ENCODE results near the gene LAMA5. TPM values are rescaled to one million over a fixed set of nuclear protein-coding genes. Genes with fewer than 3 reads are reported as not detected.

The LAMA5 gene
- total RNA-seq, 1 donor from 2014 or later, result 232 TPM

DNA sequence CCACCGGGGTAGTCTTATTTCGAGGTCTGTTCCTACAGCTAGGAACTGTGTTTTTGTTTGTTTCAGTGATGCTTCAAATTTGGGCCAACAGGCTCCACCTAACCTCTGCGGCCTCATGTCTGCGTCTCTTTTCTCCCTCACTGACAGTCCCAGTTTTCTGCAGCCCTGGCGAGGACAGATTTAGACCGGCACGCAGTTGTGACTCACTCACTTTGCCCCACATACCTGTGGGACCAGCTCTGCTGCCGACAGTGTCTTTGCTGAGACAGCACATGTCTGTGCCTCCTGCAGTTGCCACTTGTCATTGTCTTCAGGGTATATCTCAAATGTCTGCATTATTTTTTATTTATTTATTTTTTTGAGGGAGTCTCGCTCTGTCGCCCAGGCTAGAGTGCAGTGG is 99.6 kb downstream of the LAMA5 start:
- DNase-seq (ENCODE audit: low spot score) (no peak), ATAC-seq (no peak)
- intact Hi-C loops (cut with DNase I), result no loop called here

DNA sequence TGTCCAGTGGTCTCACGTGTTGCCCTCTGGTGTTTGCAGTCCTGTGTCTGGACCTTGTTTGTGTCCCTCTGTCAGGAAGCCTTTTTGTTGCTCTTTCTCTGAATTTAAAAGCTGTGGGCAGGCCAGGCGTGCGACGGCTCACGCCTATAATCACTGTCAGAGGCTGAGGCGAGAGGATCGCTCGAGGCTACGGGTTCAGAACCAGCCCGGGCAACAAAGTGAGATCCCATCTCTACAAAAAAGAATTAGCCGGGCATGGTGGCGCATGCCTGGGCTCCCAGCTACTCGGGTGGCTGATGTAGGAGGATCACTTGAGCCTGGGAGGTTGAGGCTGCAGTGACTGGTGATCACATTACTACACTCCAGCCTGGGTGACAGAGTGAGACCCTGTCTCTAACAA is 100.3 kb downstream of the LAMA5 start:
- intact Hi-C loops (cut with DNase I), result no loop called here
- no peak for ATAC-seq
- no peak for DNase-seq (ENCODE audit: low spot score)

DNA sequence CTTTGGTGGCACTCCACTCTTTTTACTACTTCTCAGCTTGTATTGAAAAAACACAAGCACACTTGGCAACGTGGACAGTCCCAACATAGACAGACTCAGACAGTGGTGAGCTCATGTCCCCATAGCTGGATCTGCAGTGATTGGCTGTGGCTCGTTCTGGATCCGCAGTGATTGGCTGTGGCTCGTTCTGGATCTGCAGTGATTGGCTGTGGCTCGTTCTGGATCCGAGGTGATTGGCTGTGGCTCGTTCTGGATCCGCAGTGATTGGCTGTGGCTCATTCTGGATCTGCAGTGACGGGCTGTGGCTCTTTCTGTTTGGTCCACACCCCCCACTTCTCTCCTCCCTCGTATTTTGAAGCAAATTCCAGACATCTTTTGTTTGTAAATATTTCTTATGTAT is 100.8 kb downstream of the LAMA5 start:
- no peak for ATAC-seq
- intact Hi-C loops (cut with DNase I), result no loop called here

GRCh38 chr20:62265365-62265764 is 101.7 kb downstream of the LAMA5 start:
- no peak for ATAC-seq
- intact Hi-C loops (cut with DNase I), result no loop called here
- DNase-seq (ENCODE audit: low spot score), result no peak

More for the DNA sequence above, 100.8 kb downstream of the LAMA5 start:
- no peak for DNase-seq (ENCODE audit: low spot score)

- DNase-seq (ENCODE audit: low spot score) (no peak), ATAC-seq (no peak)
- intact Hi-C loops (cut with DNase I), result no loop called here
These were observed 103.7 kb downstream of the LAMA5 start for GRCh38 chr20:62263396-62263795.

DNA sequence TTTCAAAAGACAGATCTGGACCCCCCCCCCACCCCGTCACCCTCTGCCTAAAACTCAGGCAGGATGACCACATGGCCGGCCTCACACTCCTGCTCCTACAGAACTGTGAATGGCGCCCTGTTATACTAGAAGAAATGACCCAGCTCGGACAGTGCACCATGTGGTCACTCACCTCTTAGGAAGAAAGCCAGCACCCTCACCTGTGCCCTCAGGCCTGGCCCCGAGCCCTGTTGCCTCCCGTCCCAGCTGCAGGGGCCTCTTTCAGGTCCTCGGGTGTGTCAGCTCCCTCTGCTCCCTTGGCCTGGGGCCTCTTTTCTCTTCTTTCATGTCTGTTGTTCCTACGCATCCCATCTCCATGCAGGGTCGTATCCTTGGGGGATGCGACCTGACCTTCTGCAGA is 105.0 kb downstream of the LAMA5 start:
- DNase-seq (ENCODE audit: low spot score), result no peak
- intact Hi-C loops (cut with DNase I), result no loop called here
- no peak for ATAC-seq

DNA sequence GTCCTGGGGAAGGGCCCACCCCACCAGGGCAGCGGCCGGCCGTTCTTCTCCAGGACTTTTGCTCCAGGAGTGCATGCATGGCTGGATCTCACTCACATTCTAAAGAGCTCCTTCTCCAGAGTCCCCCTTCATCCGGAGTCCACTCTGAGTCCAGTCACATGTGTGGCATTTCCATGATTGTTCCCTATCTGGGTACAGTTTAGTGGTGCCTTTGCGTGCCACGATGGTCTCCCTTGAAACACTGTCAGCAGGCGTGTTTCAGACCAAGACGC is 107.9 kb downstream of the LAMA5 start:
- DNase-seq (ENCODE audit: low spot score), result no peak
- no peak for ATAC-seq
- intact Hi-C loops (cut with DNase I), result no loop called here

Small RNA genes lying within 50 kb of the gene (microRNA-seq; reads per million reads assigned to microRNA genes)
- gene MIR4758, result not detected

Other genes starting within 250 kb of the LAMA5 start
- 26.5 TPM for gene LSM14B, start 244.8 kb downstream of the LAMA5 start, total RNA-seq
- 124 TPM for gene PSMA7, start 223.9 kb downstream of the LAMA5 start, total RNA-seq
- 18.9 TPM for gene SS18L1, start 223.5 kb downstream of the LAMA5 start, total RNA-seq
- 31.4 TPM for gene MTG2, start 184.3 kb downstream of the LAMA5 start, total RNA-seq
- gene HRH3, start 147.0 kb downstream of the LAMA5 start, total RNA-seq, result not detected
- gene OSBPL2, start 128.8 kb downstream of the LAMA5 start, total RNA-seq, result 53.3 TPM
- 47.5 TPM for gene ADRM1, start 64.3 kb downstream of the LAMA5 start, total RNA-seq
- gene RPS21, start 19.8 kb upstream of the LAMA5 start, total RNA-seq, result 986 TPM
- 4.5 TPM for gene CABLES2, start 40.0 kb upstream of the LAMA5 start, total RNA-seq
- not detected for gene RBBP8NL, start 60.2 kb upstream of the LAMA5 start, total RNA-seq
- 0.22 TPM for gene GATA5, start 108.7 kb upstream of the LAMA5 start, total RNA-seq